SK-N-SH (cell line): Measurements from ENCODE around the gene STK4. TPM values are rescaled to one million over a fixed set of nuclear protein-coding genes. Genes with fewer than 3 reads are reported as not detected.

Source experiments
- CTCF ChIA-PET: fragments of 300-600, 350-600 bp; formaldehyde crosslinking; extraction: SDS; loops from one replicate; lab custom pipeline; 2021; lab: Yijun Ruan, JAX
- POLR2A ChIA-PET: fragments of 350-600 bp; sonication (Branson Sonifier 250); formaldehyde crosslinking; extraction: SDS; loops from one replicate; lab custom pipeline; 2020; ENCODE audit warnings: antibody characterized with exemption, inconsistent platforms; lab: Yijun Ruan, JAX
- DNase-seq: peaks from one replicate; pipeline ENCODE4 v3.0.0; 2012
- H2AFZ ChIP-seq: fragments of 200-600 bp; sonication (generic); 2 replicates; pipeline ENCODE4 v1.8.1; 2016; ENCODE audit warnings: antibody characterized with exemption, mild to moderate bottlenecking, low read depth
- H3F3A ChIP-seq: fragments of 200-600 bp; sonication (generic); replicated peaks from 2 replicates; pipeline ENCODE3; 2016; ENCODE audit warnings: antibody characterized with exemption, mild to moderate bottlenecking; ENCODE audit not compliant: insufficient read depth
- H3K27ac ChIP-seq, 2 experiments: fragments of 200-500 bp in 1 of 2; fragments of 200-600 bp in 1 of 2; sonication (Bioruptor generic) in 1 of 2; sonication (generic), shearing (Covaris generic) in 1 of 2; 2 replicates each; pipeline versions ENCODE4 v1.5.1 to v1.6.1; 2014 to 2016; ENCODE audit warnings: low read depth in 2 of 2, inconsistent platforms in 1 of 2, low read length in 1 of 2, mild to moderate bottlenecking in 1 of 2, mixed read lengths in 1 of 2
- H3K27me3 ChIP-seq: fragments of 200-600 bp; sonication (generic), shearing (Covaris generic); 2 replicates; pipeline ENCODE4 v1.6.1; 2016; ENCODE audit warnings: mixed run types; ENCODE audit not compliant: insufficient read depth
- H3K36me3 ChIP-seq, 2 experiments: fragments of 200-500 bp in 1 of 2; fragments of 200-600 bp in 1 of 2; sonication (Bioruptor generic) in 1 of 2; sonication (generic) in 1 of 2; replicated peaks in 1 of 2; 2 replicates each; pipeline versions ENCODE3 to v1.5.1; 2014 to 2016; ENCODE audit warnings: low read length in 1 of 2, mild to moderate bottlenecking in 1 of 2; ENCODE audit not compliant: insufficient read depth in 2 of 2, control insufficient read depth in 1 of 2
- H3K4me1 ChIP-seq, 2 experiments: fragments of 200-500 bp in 1 of 2; fragments of 200-600 bp in 1 of 2; sonication (Bioruptor generic) in 1 of 2; sonication (generic), shearing (Covaris generic) in 1 of 2; 2 replicates each; pipeline versions ENCODE4 v1.5.1 to v1.6.1; 2014 to 2016; ENCODE audit warnings: low read depth in 1 of 2, low read length in 1 of 2, mixed run types in 1 of 2; ENCODE audit not compliant: insufficient read depth in 2 of 2, control insufficient read depth in 1 of 2
- H3K4me2 ChIP-seq: fragments of 200-600 bp; sonication (generic), shearing (Covaris generic); 2 replicates; pipeline ENCODE4 v1.6.1; 2017; ENCODE audit warnings: mixed run types
- H3K4me3 ChIP-seq, 2 experiments: fragments of 200-500 bp in 1 of 2; fragments of 200-600 bp in 1 of 2; sonication (Bioruptor generic) in 1 of 2; sonication (generic), shearing (Covaris generic) in 1 of 2; 2 replicates each; pipeline versions ENCODE4 v1.5.1 to v1.8.1; 2014 to 2016; ENCODE audit warnings: low read depth in 2 of 2, inconsistent platforms in 1 of 2, low read length in 1 of 2, mild to moderate bottlenecking in 1 of 2, mixed read lengths in 1 of 2, moderate library complexity in 1 of 2
- H3K79me2 ChIP-seq: fragments of 200-600 bp; sonication (generic); 2 replicates; pipeline ENCODE4 v1.8.1; 2017; ENCODE audit warnings: mild to moderate bottlenecking; ENCODE audit not compliant: insufficient read depth
- H3K9ac ChIP-seq: fragments of 200-600 bp; sonication (generic); 2 replicates; pipeline ENCODE4 v1.6.1; 2017; ENCODE audit warnings: mixed run types
- H3K9me2 ChIP-seq: fragments of 200-600 bp; sonication (generic); 2 replicates; pipeline ENCODE4 v1.6.1; 2017; ENCODE audit warnings: mixed run types
- H3K9me3 ChIP-seq: fragments of 200-600 bp; sonication (generic); 2 replicates; pipeline ENCODE4 v1.6.1; 2017; ENCODE audit warnings: mixed run types, mild to moderate bottlenecking, moderate library complexity
- H4K20me1 ChIP-seq: fragments of 200-600 bp; sonication (generic); 2 replicates; pipeline ENCODE4 v1.6.1; 2017; ENCODE audit warnings: mild to moderate bottlenecking, mixed run types; ENCODE audit not compliant: insufficient read depth
- CHD2 ChIP-seq: fragments of 150-350 bp; IDR thresholded peaks from 2 replicates; pipeline ENCODE4 v1.6.1; 2018; ENCODE audit warnings: low read length; ENCODE audit not compliant: partially characterized antibody
- ELF1 ChIP-seq: IDR thresholded peaks from 2 replicates; pipeline ENCODE4 v1.4.0; 2012
- EP300 ChIP-seq, 2 experiments: IDR thresholded peaks; 2 replicates each; pipeline versions ENCODE4 v1.4.0 to v1.6.1; 2012; ENCODE audit warnings: borderline replicate concordance in 1 of 2, low read depth in 1 of 2, low read length in 1 of 2
- FOXJ3 ChIP-seq: sonication (generic); formaldehyde crosslinking; IDR thresholded peaks from 2 replicates; pipeline ENCODE4 v1.5.1; 2020; ENCODE audit warnings: mild to moderate bottlenecking, missing genetic modification reagents
- JUND ChIP-seq: IDR thresholded peaks from 2 replicates; pipeline ENCODE4 v1.4.0; 2012
- NFIC ChIP-seq: IDR thresholded peaks from 2 replicates; pipeline ENCODE4 v1.4.0; 2012; ENCODE audit warnings: borderline replicate concordance
- NRF1 ChIP-seq: IDR thresholded peaks from 2 replicates; pipeline ENCODE4 v1.6.1; 2012; ENCODE audit warnings: low read depth, mild to moderate bottlenecking, low read length
- POLR2AphosphoS5 ChIP-seq: IDR thresholded peaks from 2 replicates; pipeline ENCODE4 v1.6.1; 2012; ENCODE audit warnings: low read depth, low read length
- RCOR1 ChIP-seq: fragments of 150-350 bp; IDR thresholded peaks from 2 replicates; pipeline ENCODE4 v1.6.1; 2017; ENCODE audit warnings: antibody characterized with exemption, low read length
- REST ChIP-seq: IDR thresholded peaks from 2 replicates; pipeline ENCODE4 v1.6.1; 2012; ENCODE audit warnings: mild to moderate bottlenecking, low read depth, low read length, moderate library complexity
- RXRA ChIP-seq: IDR thresholded peaks from 2 replicates; pipeline ENCODE4 v1.4.0; 2012; ENCODE audit warnings: low read depth, mild to moderate bottlenecking, borderline replicate concordance
- SIN3A ChIP-seq: IDR thresholded peaks from 2 replicates; pipeline ENCODE4 v1.6.1; 2012; ENCODE audit warnings: low read depth, mild to moderate bottlenecking, low read length, moderate library complexity, borderline replicate concordance
- SMC3 ChIP-seq: IDR thresholded peaks from 2 replicates; pipeline ENCODE4 v1.6.1; 2012; ENCODE audit warnings: low read depth, low read length, improper control_type of control experiment
- TCF12 ChIP-seq: IDR thresholded peaks from 2 replicates; pipeline ENCODE4 v1.4.0; 2012
- TEAD4 ChIP-seq: IDR thresholded peaks from 2 replicates; pipeline ENCODE4 v1.4.0; 2012; ENCODE audit warnings: mild to moderate bottlenecking, borderline replicate concordance; ENCODE audit not compliant: insufficient read depth
- WGBS: methylation state at CpG from one replicate; pipeline ENCODE4 v1.1.6; 2017; ENCODE audit warnings: low lambda C conversion rate; 5-methylcytosine and 5-hydroxymethylcytosine counted together
- polyA plus RNA-seq, 3 experiments: library from polyadenylated mRNA; depleted of rRNA; stranded (reverse); fragments of >200 nt; gene quantifications; 2 replicates each; pipeline ENCODE4 v1.2.3, GENCODE V29; 2012
- TF ChIP-seq, protein P1 (sequence below): IDR thresholded peaks from 2 replicates; pipeline ENCODE4 v1.4.0; 2012; ENCODE audit warnings: low read depth, borderline replicate concordance
- TF ChIP-seq, protein P2 (sequence below): fragments of 200-600 bp; sonication (generic); IDR thresholded peaks from 2 replicates; pipeline ENCODE4 v1.6.1; 2017; ENCODE audit warnings: antibody characterized with exemption, mild to moderate bottlenecking, moderate library complexity

Gene STK4
- polyA plus RNA-seq, 1 of the 3 experiments (the other 2 are of a cell fraction) = 11.4 TPM

- ChIA-PET CTCF (no interaction called here), POLR2A (no interaction called here)
- 73% methylated on average over 2 of the region's 2 CpGs for WGBS
- peaks cover 37% of the 10 kb centered on the region for H3K79me2 ChIP-seq
- H2AFZ ChIP-seq = no peak overlapping the region
- DNase-seq = no peak
- no peak for TF ChIP-seq NFIC
- TF ChIP-seq JUND = no peak
- no peak for TF ChIP-seq RXRA
- no peak for TF ChIP-seq CHD2
- no peak overlapping the region for H3K9ac ChIP-seq
- peaks cover 32 to 57% of the 10 kb centered on the region in 2 experiments for H3K36me3 ChIP-seq
- no peaks in the 10 kb centered on the region for H3F3A ChIP-seq
- no peaks in the 10 kb centered on the region for H3K9me2 ChIP-seq
- peaks cover 14% of the 10 kb centered on the region; the same call in 1 of the 2 replicates for H4K20me1 ChIP-seq
- H3K4me3 ChIP-seq = no peak overlapping the region
- H3K4me2 ChIP-seq = no peak overlapping the region
- H3K9me3 ChIP-seq = no peaks in the 10 kb centered on the region
- no peaks in the 10 kb centered on the region for H3K27me3 ChIP-seq
- peaks cover 6 to 15% of the 10 kb centered on the region in 2 experiments; a peak in 3 of 4 replicates for H3K4me1 ChIP-seq
- no peak overlapping the region for H3K27ac ChIP-seq
These were observed 6.7 kb downstream of the STK4 start for GRCh38 chr20:44973053-44973452.

GRCh38 chr20:44976698-44977097 lies 10.4 kb downstream of the STK4 start:
- Histone ChIP-seq H3K9me2 (no peaks in the 10 kb centered on the region), H2AFZ (no peak overlapping the region), H3K4me2 (no peak overlapping the region), H3K9me3 (no peaks in the 10 kb centered on the region), H3F3A (peaks cover 3% of the 10 kb centered on the region), H3K4me3 (no peak overlapping the region), H3K27me3 (no peaks in the 10 kb centered on the region), H3K79me2 (peaks cover under 1% of the 10 kb centered on the region; the same call in 1 of the 2 replicates), H4K20me1 (no peaks in the 10 kb centered on the region), H3K9ac (no peak overlapping the region), H3K4me1 (no peaks in the 10 kb centered on the region), H3K36me3 (peaks cover 38 to 76% of the 10 kb centered on the region in 2 experiments), H3K27ac (no peak overlapping the region)
- ChIA-PET POLR2A (no interaction called here), CTCF (interaction anchor here (0.9 to 2.9 kb wide), 2 partner anchors 35 to 68 kb away, joined by 3 to 9 read pairs; no protein-coding TSS in a partner anchor)
- WGBS = 96% methylated on average over 4 of the region's 4 CpGs
- DNase-seq = no peak
- no peak for TF ChIP-seq SIN3A

- Histone ChIP-seq H3F3A (peaks cover 3% of the 10 kb centered on the region), H2AFZ (no peak overlapping the region), H3K27ac (no peak overlapping the region), H3K9me3 (no peaks in the 10 kb centered on the region), H3K9me2 (no peaks in the 10 kb centered on the region), H3K9ac (no peak overlapping the region), H3K4me2 (no peak overlapping the region), H3K4me3 (no peak overlapping the region), H3K79me2 (no peaks in the 10 kb centered on the region), H4K20me1 (no peaks in the 10 kb centered on the region), H3K4me1 (no peaks in the 10 kb centered on the region), H3K36me3 (peaks cover 48 to 61% of the 10 kb centered on the region in 2 experiments), H3K27me3 (no peaks in the 10 kb centered on the region)
- no peak for DNase-seq
- CTCF ChIA-PET = interaction anchor here (1.1 to 1.3 kb wide), 2 partner anchors 117 to 315 kb away, joined by 3 read pairs; no protein-coding TSS in a partner anchor
- POLR2A ChIA-PET = no interaction called here
- WGBS = 83% methylated on average over 2 of the region's 2 CpGs
- TF ChIP-seq POLR2AphosphoS5 (no peak), FOXJ3 (CRISPR knock-in tag) (no peak), EP300 (IDR thresholded peaks at IDR 0.05; ENCODE audit: borderline replicate concordance in 1 of 2, low read depth in 1 of 2, low read length in 1 of 2) (no peak), NFIC (no peak), ELF1 (no peak), SIN3A (no peak), SMC3 (no peak), RCOR1 (no peak), NRF1 (no peak), REST (no peak), TEAD4 (no peak), TCF12 (no peak)
- TF ChIP-seq, protein P1, sequence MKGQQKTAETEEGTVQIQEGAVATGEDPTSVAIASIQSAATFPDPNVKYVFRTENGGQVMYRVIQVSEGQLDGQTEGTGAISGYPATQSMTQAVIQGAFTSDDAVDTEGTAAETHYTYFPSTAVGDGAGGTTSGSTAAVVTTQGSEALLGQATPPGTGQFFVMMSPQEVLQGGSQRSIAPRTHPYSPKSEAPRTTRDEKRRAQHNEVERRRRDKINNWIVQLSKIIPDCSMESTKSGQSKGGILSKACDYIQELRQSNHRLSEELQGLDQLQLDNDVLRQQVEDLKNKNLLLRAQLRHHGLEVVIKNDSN = no peak
- TF ChIP-seq, protein P2, sequence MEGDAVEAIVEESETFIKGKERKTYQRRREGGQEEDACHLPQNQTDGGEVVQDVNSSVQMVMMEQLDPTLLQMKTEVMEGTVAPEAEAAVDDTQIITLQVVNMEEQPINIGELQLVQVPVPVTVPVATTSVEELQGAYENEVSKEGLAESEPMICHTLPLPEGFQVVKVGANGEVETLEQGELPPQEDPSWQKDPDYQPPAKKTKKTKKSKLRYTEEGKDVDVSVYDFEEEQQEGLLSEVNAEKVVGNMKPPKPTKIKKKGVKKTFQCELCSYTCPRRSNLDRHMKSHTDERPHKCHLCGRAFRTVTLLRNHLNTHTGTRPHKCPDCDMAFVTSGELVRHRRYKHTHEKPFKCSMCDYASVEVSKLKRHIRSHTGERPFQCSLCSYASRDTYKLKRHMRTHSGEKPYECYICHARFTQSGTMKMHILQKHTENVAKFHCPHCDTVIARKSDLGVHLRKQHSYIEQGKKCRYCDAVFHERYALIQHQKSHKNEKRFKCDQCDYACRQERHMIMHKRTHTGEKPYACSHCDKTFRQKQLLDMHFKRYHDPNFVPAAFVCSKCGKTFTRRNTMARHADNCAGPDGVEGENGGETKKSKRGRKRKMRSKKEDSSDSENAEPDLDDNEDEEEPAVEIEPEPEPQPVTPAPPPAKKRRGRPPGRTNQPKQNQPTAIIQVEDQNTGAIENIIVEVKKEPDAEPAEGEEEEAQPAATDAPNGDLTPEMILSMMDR = no peak
These were observed 12.8 kb downstream of the STK4 start for GRCh38 chr20:44979090-44979621.
